SK-N-SH (cell line): ENCODE measurements around the gene ZC3H13. TPM values are rescaled to one million over a fixed set of nuclear protein-coding genes. Genes with fewer than 3 reads are reported as not detected.

Experiments used
- CTCF ChIA-PET: fragments of 300-600, 350-600 bp; formaldehyde crosslinking; extraction: SDS; loops from one replicate; lab custom pipeline; 2021; lab: Yijun Ruan, JAX
- POLR2A ChIA-PET: fragments of 350-600 bp; sonication (Branson Sonifier 250); formaldehyde crosslinking; extraction: SDS; loops from one replicate; lab custom pipeline; 2020; ENCODE audit warnings: antibody characterized with exemption, inconsistent platforms; lab: Yijun Ruan, JAX
- DNase-seq: peaks from one replicate; pipeline ENCODE4 v3.0.0; 2012
- H2AFZ ChIP-seq: fragments of 200-600 bp; sonication (generic); 2 replicates; pipeline ENCODE4 v1.8.1; 2016; ENCODE audit warnings: antibody characterized with exemption, mild to moderate bottlenecking, low read depth
- H3F3A ChIP-seq: fragments of 200-600 bp; sonication (generic); replicated peaks from 2 replicates; pipeline ENCODE3; 2016; ENCODE audit warnings: antibody characterized with exemption, mild to moderate bottlenecking; ENCODE audit not compliant: insufficient read depth
- H3K27ac ChIP-seq, 2 experiments: fragments of 200-500 bp in 1 of 2; fragments of 200-600 bp in 1 of 2; sonication (Bioruptor generic) in 1 of 2; sonication (generic), shearing (Covaris generic) in 1 of 2; 2 replicates each; pipeline versions ENCODE4 v1.5.1 to v1.6.1; 2014 to 2016; ENCODE audit warnings: low read depth in 2 of 2, inconsistent platforms in 1 of 2, low read length in 1 of 2, mild to moderate bottlenecking in 1 of 2, mixed read lengths in 1 of 2
- H3K27me3 ChIP-seq: fragments of 200-600 bp; sonication (generic), shearing (Covaris generic); 2 replicates; pipeline ENCODE4 v1.6.1; 2016; ENCODE audit warnings: mixed run types; ENCODE audit not compliant: insufficient read depth
- H3K36me3 ChIP-seq, 2 experiments: fragments of 200-500 bp in 1 of 2; fragments of 200-600 bp in 1 of 2; sonication (Bioruptor generic) in 1 of 2; sonication (generic) in 1 of 2; replicated peaks in 1 of 2; 2 replicates each; pipeline versions ENCODE3 to v1.5.1; 2014 to 2016; ENCODE audit warnings: low read length in 1 of 2, mild to moderate bottlenecking in 1 of 2; ENCODE audit not compliant: insufficient read depth in 2 of 2, control insufficient read depth in 1 of 2
- H3K4me1 ChIP-seq, 2 experiments: fragments of 200-500 bp in 1 of 2; fragments of 200-600 bp in 1 of 2; sonication (Bioruptor generic) in 1 of 2; sonication (generic), shearing (Covaris generic) in 1 of 2; 2 replicates each; pipeline versions ENCODE4 v1.5.1 to v1.6.1; 2014 to 2016; ENCODE audit warnings: low read depth in 1 of 2, low read length in 1 of 2, mixed run types in 1 of 2; ENCODE audit not compliant: insufficient read depth in 2 of 2, control insufficient read depth in 1 of 2
- H3K4me2 ChIP-seq: fragments of 200-600 bp; sonication (generic), shearing (Covaris generic); 2 replicates; pipeline ENCODE4 v1.6.1; 2017; ENCODE audit warnings: mixed run types
- H3K4me3 ChIP-seq, 2 experiments: fragments of 200-500 bp in 1 of 2; fragments of 200-600 bp in 1 of 2; sonication (Bioruptor generic) in 1 of 2; sonication (generic), shearing (Covaris generic) in 1 of 2; 2 replicates each; pipeline versions ENCODE4 v1.5.1 to v1.8.1; 2014 to 2016; ENCODE audit warnings: low read depth in 2 of 2, inconsistent platforms in 1 of 2, low read length in 1 of 2, mild to moderate bottlenecking in 1 of 2, mixed read lengths in 1 of 2, moderate library complexity in 1 of 2
- H3K79me2 ChIP-seq: fragments of 200-600 bp; sonication (generic); 2 replicates; pipeline ENCODE4 v1.8.1; 2017; ENCODE audit warnings: mild to moderate bottlenecking; ENCODE audit not compliant: insufficient read depth
- H3K9ac ChIP-seq: fragments of 200-600 bp; sonication (generic); 2 replicates; pipeline ENCODE4 v1.6.1; 2017; ENCODE audit warnings: mixed run types
- H3K9me2 ChIP-seq: fragments of 200-600 bp; sonication (generic); 2 replicates; pipeline ENCODE4 v1.6.1; 2017; ENCODE audit warnings: mixed run types
- H3K9me3 ChIP-seq: fragments of 200-600 bp; sonication (generic); 2 replicates; pipeline ENCODE4 v1.6.1; 2017; ENCODE audit warnings: mixed run types, mild to moderate bottlenecking, moderate library complexity
- H4K20me1 ChIP-seq: fragments of 200-600 bp; sonication (generic); 2 replicates; pipeline ENCODE4 v1.6.1; 2017; ENCODE audit warnings: mild to moderate bottlenecking, mixed run types; ENCODE audit not compliant: insufficient read depth
- ELF1 ChIP-seq: IDR thresholded peaks from 2 replicates; pipeline ENCODE4 v1.4.0; 2012
- EP300 ChIP-seq, 2 experiments: IDR thresholded peaks; 2 replicates each; pipeline versions ENCODE4 v1.4.0 to v1.6.1; 2012; ENCODE audit warnings: borderline replicate concordance in 1 of 2, low read depth in 1 of 2, low read length in 1 of 2
- FOSL2 ChIP-seq: IDR thresholded peaks from 2 replicates; pipeline ENCODE4 v1.4.0; 2012; ENCODE audit warnings: low read depth, mild to moderate bottlenecking, moderate library complexity, borderline replicate concordance
- FOXJ3 ChIP-seq: sonication (generic); formaldehyde crosslinking; IDR thresholded peaks from 2 replicates; pipeline ENCODE4 v1.5.1; 2020; ENCODE audit warnings: mild to moderate bottlenecking, missing genetic modification reagents
- FOXM1 ChIP-seq: IDR thresholded peaks from 2 replicates; pipeline ENCODE4 v1.4.0; 2012; ENCODE audit warnings: low read depth, mild to moderate bottlenecking
- GABPA ChIP-seq: IDR thresholded peaks from 2 replicates; pipeline ENCODE4 v1.4.0; 2012; ENCODE audit warnings: low read depth, mild to moderate bottlenecking
- GATA2 ChIP-seq: sonication (generic); formaldehyde crosslinking; IDR thresholded peaks from 2 replicates; pipeline ENCODE4 v1.5.0; 2020; ENCODE audit warnings: mild to moderate bottlenecking, missing genetic modification reagents
- JUND ChIP-seq: IDR thresholded peaks from 2 replicates; pipeline ENCODE4 v1.4.0; 2012
- MAX ChIP-seq: IDR thresholded peaks from 2 replicates; pipeline ENCODE4 v1.4.0; 2012; ENCODE audit warnings: low read depth
- MEF2A ChIP-seq: IDR thresholded peaks from 2 replicates; pipeline ENCODE4 v1.4.0; 2012; ENCODE audit warnings: low read depth, borderline replicate concordance
- NRF1 ChIP-seq: IDR thresholded peaks from 2 replicates; pipeline ENCODE4 v1.6.1; 2012; ENCODE audit warnings: low read depth, mild to moderate bottlenecking, low read length
- RXRA ChIP-seq: IDR thresholded peaks from 2 replicates; pipeline ENCODE4 v1.4.0; 2012; ENCODE audit warnings: low read depth, mild to moderate bottlenecking, borderline replicate concordance
- SMC3 ChIP-seq: IDR thresholded peaks from 2 replicates; pipeline ENCODE4 v1.6.1; 2012; ENCODE audit warnings: low read depth, low read length, improper control_type of control experiment
- TAF1 ChIP-seq: IDR thresholded peaks from 2 replicates; pipeline ENCODE4 v1.6.1; 2012; ENCODE audit warnings: low read depth, mild to moderate bottlenecking, low read length, moderate library complexity, borderline replicate concordance
- TEAD4 ChIP-seq: IDR thresholded peaks from 2 replicates; pipeline ENCODE4 v1.4.0; 2012; ENCODE audit warnings: mild to moderate bottlenecking, borderline replicate concordance; ENCODE audit not compliant: insufficient read depth
- YY1 ChIP-seq: IDR thresholded peaks from 2 replicates; pipeline ENCODE4 v1.4.0; 2012; ENCODE audit warnings: low read depth, mild to moderate bottlenecking
- WGBS: methylation state at CpG from one replicate; pipeline ENCODE4 v1.1.6; 2017; ENCODE audit warnings: low lambda C conversion rate; 5-methylcytosine and 5-hydroxymethylcytosine counted together
- polyA plus RNA-seq, 3 experiments: library from polyadenylated mRNA; depleted of rRNA; stranded (reverse); fragments of >200 nt; gene quantifications; 2 replicates each; pipeline ENCODE4 v1.2.3, GENCODE V29; 2012

ZC3H13 gene
- polyA plus RNA-seq, 1 of the 3 experiments (the other 2 are of a cell fraction), result 4.4 TPM

GRCh38 chr13:46075811-46076210 lies 23.3 kb upstream of the ZC3H13 start:
- Histone ChIP-seq H3F3A (no peaks in the 10 kb centered on the region), H3K4me1 (no peaks in the 10 kb centered on the region; a peak in 1 of 4 replicates), H2AFZ (no peak overlapping the region), H3K27ac (no peak overlapping the region), H3K27me3 (no peaks in the 10 kb centered on the region), H3K9me3 (no peaks in the 10 kb centered on the region), H3K36me3 (no peaks in the 10 kb centered on the region), H3K9ac (no peak overlapping the region), H3K79me2 (no peaks in the 10 kb centered on the region), H3K9me2 (no peaks in the 10 kb centered on the region), H3K4me2 (no peak overlapping the region), H4K20me1 (no peaks in the 10 kb centered on the region)
- POLR2A ChIA-PET, result no interaction called here
- DNase-seq, result no peak
- CTCF ChIA-PET, result interaction anchor here (1.9 kb wide), 1 partner anchor 50 kb away, joined by 4 read pairs; no protein-coding TSS in a partner anchor
- no peak for TF ChIP-seq GABPA
- no peak for TF ChIP-seq ELF1
- no peak for TF ChIP-seq FOSL2
- TF ChIP-seq YY1, result no peak
- no peak for TF ChIP-seq FOXJ3
- no peak for TF ChIP-seq JUND
- no peak for TF ChIP-seq GATA2 (CRISPR knock-in tag)
- TF ChIP-seq RXRA, result no peak
- TF ChIP-seq SMC3, result no peak
- no peak for TF ChIP-seq MAX
- TF ChIP-seq TAF1, result no peak
- no peak for TF ChIP-seq TEAD4
- TF ChIP-seq EP300 (IDR thresholded peaks at IDR 0.05; ENCODE audit: borderline replicate concordance in 1 of 2, low read depth in 1 of 2, low read length in 1 of 2), result no peak
- no peak for TF ChIP-seq FOXM1
- TF ChIP-seq MEF2A, result no peak
- no peak for TF ChIP-seq NRF1
- TF ChIP-seq, all 33 proteins: peak for 0
- no peak overlapping the region for H3K4me3 ChIP-seq
- 95% methylated on average over 1 of the region's 1 CpG for WGBS

GRCh38 chr13:46071590-46072249 lies 19.2 kb upstream of the ZC3H13 start:
- no peak for DNase-seq
- Histone ChIP-seq H2AFZ (no peak overlapping the region), H3K27ac (no peak overlapping the region), H3K4me2 (no peak overlapping the region), H3K36me3 (no peaks in the 10 kb centered on the region), H3K9me3 (no peaks in the 10 kb centered on the region), H3F3A (no peaks in the 10 kb centered on the region), H4K20me1 (no peaks in the 10 kb centered on the region), H3K4me1 (no peaks in the 10 kb centered on the region), H3K27me3 (no peaks in the 10 kb centered on the region), H3K9ac (no peak overlapping the region), H3K79me2 (no peaks in the 10 kb centered on the region), H3K4me3 (no peak overlapping the region), H3K9me2 (0 out of 2 replicates have a peak, but pooled peaks cover 3% of the 10 kb centered on the region)
- WGBS, result 82% methylated on average over 5 of the region's 5 CpGs
- no peak for TF ChIP-seq FOXJ3
- CTCF ChIA-PET, result interaction anchor here (0.7 kb wide), 1 partner anchor 369 kb away, joined by 3 read pairs; the partner anchor contains the start of gene CBY2
- POLR2A ChIA-PET, result no interaction called here
